NB4 (cell line): ENCODE data around the gene TMEM259.

Experiments
- DNase-seq: peaks from one replicate; pipeline ENCODE4 v3.0.0; 2010; ENCODE audit warnings: low read depth
- H3K4me3 ChIP-seq: one replicate; pipeline ENCODE4 v1.5.1; 2011; ENCODE audit warnings: mild to moderate bottlenecking, low read depth, low read length, moderate library complexity
- CTCF ChIP-seq: IDR thresholded peaks from one replicate; pipeline ENCODE4 v1.5.1; 2012; ENCODE audit warnings: low read depth, low read length
- MAX ChIP-seq: IDR thresholded peaks from 2 replicates; pipeline ENCODE4 v1.6.1; 2011; ENCODE audit warnings: low read depth, low read length
- MYC ChIP-seq: IDR thresholded peaks from 2 replicates; pipeline ENCODE4 v1.6.1; 2011; ENCODE audit warnings: low read depth, low read length
- POLR2A ChIP-seq: IDR thresholded peaks from 2 replicates; pipeline ENCODE4 v1.6.1; 2011; ENCODE audit warnings: mild to moderate bottlenecking; ENCODE audit not compliant: insufficient read length; ENCODE audit errors: extremely low read depth

The TMEM259 gene

GRCh38 chr19:1004204-1004802 lies 16.6 kb downstream of the TMEM259 start:
- DNase-seq, result no peak
- no peak overlapping the region for H3K4me3 ChIP-seq
- TF ChIP-seq MYC, result no peak
- no peak for TF ChIP-seq POLR2A

GRCh38 chr19:1003283-1003682 lies 17.6 kb downstream of the TMEM259 start:
- no peak for DNase-seq
- no peak for TF ChIP-seq CTCF
- no peak for TF ChIP-seq MYC
- TF ChIP-seq MAX, result no peak
- no peak for TF ChIP-seq POLR2A
- no peak overlapping the region for H3K4me3 ChIP-seq

- DNase-seq, result no peak
- no peak overlapping the region for H3K4me3 ChIP-seq
- TF ChIP-seq MYC (no peak), MAX (no peak), CTCF (no peak), POLR2A (no peak)
These were observed 18.3 kb downstream of the TMEM259 start for GRCh38 chr19:1002600-1002999.

GRCh38 chr19:1001538-1002166 lies 19.3 kb downstream of the TMEM259 start:
- TF ChIP-seq MAX, result no peak
- TF ChIP-seq CTCF, result peak; percentile 59
- TF ChIP-seq POLR2A, result no peak
- no peak for TF ChIP-seq MYC
- H3K4me3 ChIP-seq, result no peak overlapping the region
- peak; percentile 50 for DNase-seq

- H3K4me3 ChIP-seq, result no peak overlapping the region
- DNase-seq, result no peak
- no peak for TF ChIP-seq MYC
- TF ChIP-seq CTCF, result no peak
- TF ChIP-seq POLR2A, result no peak
- TF ChIP-seq MAX, result no peak
These were observed 20.1 kb downstream of the TMEM259 start for GRCh38 chr19:1000591-1001537.

GRCh38 chr19:1000095-1000494 lies 20.8 kb downstream of the TMEM259 start, which contains the start of gene GRIN3B:
TSS of gene GRIN3B (plus strand) at chr19:1000419. CDS start at chr19:1000438, 19 bp downstream.
- H3K4me3 ChIP-seq, result no peak within 1 kb of the TSS
- TF ChIP-seq CTCF (peak; percentile 30), POLR2A (no peak)
- DNase-seq, result peak; percentile 44
